Neural cell (in vitro differentiated cells): Measurements from ENCODE around the gene ZDHHC16. TPM values are rescaled to one million over a fixed set of nuclear protein-coding genes. Genes with fewer than 3 reads are reported as not detected.
A peak's percentile ranks its signal among the peaks of the same experiment; 100 is the strongest.

Experiments used
- H2AFZ ChIP-seq: fragments of 200-600, 300-800 bp; sonication (generic), shearing (Covaris generic); 2 replicates; pipeline ENCODE4 v1.6.0; 2014; ENCODE audit warnings: low read depth, mild to moderate bottlenecking, antibody characterized with exemption, low read length, moderate library complexity
- H3F3A ChIP-seq: fragments of 200-600 bp; shearing (Covaris generic); 2 replicates; pipeline ENCODE4 v1.6.1; 2016; ENCODE audit warnings: mild to moderate bottlenecking, moderate library complexity, mixed read lengths, antibody characterized with exemption, low read length; ENCODE audit not compliant: insufficient read depth, poor library complexity, severe bottlenecking
- H3K27ac ChIP-seq: fragments of 200-600, 300-800 bp; sonication (generic), shearing (Covaris generic); 2 replicates; pipeline ENCODE4 v1.5.1; 2014; ENCODE audit warnings: mild to moderate bottlenecking, low read length, moderate library complexity
- H3K27me3 ChIP-seq: fragments of 300-800, 200-600 bp; sonication (generic), shearing (Covaris generic); 2 replicates; pipeline ENCODE4 v1.6.0; 2014; ENCODE audit warnings: mild to moderate bottlenecking, low read depth, low read length, moderate library complexity; ENCODE audit not compliant: insufficient read depth
- H3K36me3 ChIP-seq: fragments of 300-800, 200-600 bp; sonication (generic), shearing (Covaris generic); 2 replicates; pipeline ENCODE4 v1.5.1; 2014; ENCODE audit warnings: mild to moderate bottlenecking, antibody characterized with exemption, low read length, moderate library complexity; ENCODE audit not compliant: insufficient read depth
- H3K4me2 ChIP-seq: fragments of 300-800, 200-600 bp; sonication (generic), shearing (Covaris generic); 2 replicates; pipeline ENCODE4 v1.6.0; 2014; ENCODE audit warnings: mild to moderate bottlenecking, low read length
- H3K4me3 ChIP-seq: fragments of 300-800, 200-600 bp; sonication (generic), shearing (Covaris generic); 2 replicates; pipeline ENCODE4 v1.5.1; 2014; ENCODE audit warnings: mild to moderate bottlenecking, low read length, moderate library complexity
- H3K79me2 ChIP-seq: fragments of 200-600 bp; shearing (Covaris generic); replicated peaks from 2 replicates; pipeline ENCODE4 v1.6.0; 2014; ENCODE audit warnings: mild to moderate bottlenecking, low read length, moderate library complexity; ENCODE audit not compliant: insufficient read depth
- H3K9ac ChIP-seq: fragments of 300-800, 200-600 bp; sonication (generic), shearing (Covaris generic); 2 replicates; pipeline ENCODE4 v1.6.1; 2016; ENCODE audit warnings: mild to moderate bottlenecking, low read length, mixed read lengths
- H3K9me2 ChIP-seq: fragments of 200-600 bp; shearing (Covaris generic); 2 replicates; pipeline ENCODE4 v1.6.1; 2016; ENCODE audit warnings: mild to moderate bottlenecking, low read length, mixed read lengths; ENCODE audit not compliant: insufficient read depth
- H3K9me3 ChIP-seq: fragments of 200-600, 300-800 bp; sonication (generic), shearing (Covaris generic); 2 replicates; pipeline ENCODE4 v1.6.1; 2016; ENCODE audit warnings: mild to moderate bottlenecking, mixed run types, low read length, moderate library complexity, mixed read lengths
- H4K20me1 ChIP-seq: fragments of 200-600 bp; shearing (Covaris generic); 2 replicates; pipeline ENCODE4 v1.6.1; 2016; ENCODE audit warnings: mild to moderate bottlenecking, mixed run types; ENCODE audit not compliant: insufficient read depth
- CTCF ChIP-seq: fragments of 450-650 bp; IDR thresholded peaks from 2 replicates; pipeline ENCODE4 v1.5.1; 2014; ENCODE audit warnings: antibody characterized with exemption, mild to moderate bottlenecking, moderate library complexity; ENCODE audit not compliant: poor library complexity, severe bottlenecking
- EP300 ChIP-seq: fragments of 450-650 bp; conservative IDR thresholded peaks from 2 replicates; pipeline ENCODE4 v1.6.1; 2014; ENCODE audit warnings: antibody characterized with exemption, mild to moderate bottlenecking, moderate library complexity; ENCODE audit not compliant: poor library complexity, severe bottlenecking
- EZH2 ChIP-seq: fragments of 200-600, 300-800 bp; shearing (Covaris generic), sonication (generic); IDR thresholded peaks from 2 replicates; pipeline ENCODE4 v1.6.1; 2014; ENCODE audit warnings: antibody characterized with exemption, low read length, borderline replicate concordance, mild to moderate bottlenecking; ENCODE audit not compliant: insufficient read depth, poor library complexity, severe bottlenecking
- MXI1 ChIP-seq: fragments of 450-650 bp; conservative IDR thresholded peaks from 2 replicates; pipeline ENCODE4 v1.6.1; 2014; ENCODE audit warnings: antibody characterized with exemption, mild to moderate bottlenecking; ENCODE audit not compliant: poor library complexity, severe bottlenecking
- POLR2AphosphoS5 ChIP-seq: IDR thresholded peaks from 2 replicates; pipeline ENCODE4 v1.6.1; 2012
- RAD21 ChIP-seq: fragments of 450-650 bp; conservative IDR thresholded peaks from 2 replicates; pipeline ENCODE4 v1.6.1; 2014; ENCODE audit warnings: antibody characterized with exemption, mild to moderate bottlenecking, moderate library complexity
- REST ChIP-seq: IDR thresholded peaks from 2 replicates; pipeline ENCODE4 v1.6.1; 2012; ENCODE audit warnings: borderline replicate concordance
- SMC3 ChIP-seq: fragments of 450-650 bp; conservative IDR thresholded peaks from 2 replicates; pipeline ENCODE4 v1.6.1; 2014; ENCODE audit warnings: antibody characterized with exemption, mild to moderate bottlenecking, moderate library complexity; ENCODE audit not compliant: poor library complexity
- TAF1 ChIP-seq: IDR thresholded peaks from 2 replicates; pipeline ENCODE4 v1.6.1; 2012; ENCODE audit warnings: low read depth
- polyA plus RNA-seq: library from polyadenylated mRNA; depleted of rRNA; stranded (reverse); fragments of >200 nt; gene quantifications from 2 replicates; pipeline ENCODE4 v1.2.3, GENCODE V29; 2014

ZDHHC16 gene
- polyA plus RNA-seq, 1 donor from 2014 or later, result 34.3 TPM

GRCh38 chr10:97426776-97427570 is 19.0 kb upstream of the ZDHHC16 start:
- Histone ChIP-seq H4K20me1 (no peaks in the 10 kb centered on the region), H2AFZ (peak overlapping the region; percentile 19), H3K9me3 (no peaks in the 10 kb centered on the region), H3K27me3 (no peaks in the 10 kb centered on the region), H3K9me2 (no peaks in the 10 kb centered on the region), H3K4me3 (peak overlapping the region; percentile 92), H3K4me2 (peak overlapping the region; percentile 95), H3K36me3 (no peaks in the 10 kb centered on the region), H3K27ac (peak overlapping the region; percentile 70), H3K9ac (peak overlapping the region; percentile 71), H3F3A (no peaks in the 10 kb centered on the region), H3K79me2 (peaks cover 27% of the 10 kb centered on the region)
- no peak for TF ChIP-seq RAD21
- TF ChIP-seq POLR2AphosphoS5, result no peak
- no peak for TF ChIP-seq TAF1
- TF ChIP-seq SMC3, result no peak
- TF ChIP-seq EP300, result no peak
- no peak for TF ChIP-seq EZH2
- TF ChIP-seq MXI1, result no peak
- no peak for TF ChIP-seq REST
- TF ChIP-seq CTCF, result no peak

GRCh38 chr10:97427571-97428179 is 18.3 kb upstream of the ZDHHC16 start:
- H3K36me3 ChIP-seq, result no peaks in the 10 kb centered on the region
- peak overlapping the region; percentile 19 for H2AFZ ChIP-seq
- H4K20me1 ChIP-seq, result no peaks in the 10 kb centered on the region
- no peaks in the 10 kb centered on the region for H3K9me2 ChIP-seq
- H3K9me3 ChIP-seq, result no peaks in the 10 kb centered on the region
- TF ChIP-seq REST (peak; percentile 35), CTCF (no peak)
- peaks cover 27% of the 10 kb centered on the region for H3K79me2 ChIP-seq
- H3K4me2 ChIP-seq, result peak overlapping the region; percentile 95
- no peaks in the 10 kb centered on the region for H3K27me3 ChIP-seq
- H3K27ac ChIP-seq, result peak overlapping the region; percentile 70
- peak overlapping the region; percentile 71 for H3K9ac ChIP-seq
- H3F3A ChIP-seq, result no peaks in the 10 kb centered on the region
- H3K4me3 ChIP-seq, result peak overlapping the region; percentile 92
